Body of pancreas (tissue), 4 donors: ENCODE results near the gene DMKN.

Source experiments
- CTCF ChIP-seq, 7 experiments: fragments of 450-650 bp in 4 of 7; fragments of 200-600 bp in 3 of 7; sonication (generic) in 3 of 7; IDR thresholded peaks; one replicate each; pipeline ENCODE4 v1.5.1; 2016 to 2019; ENCODE audit warnings: antibody characterized with exemption in 7 of 7
- POLR2A ChIP-seq, 3 donors: fragments of 450-650 bp; IDR thresholded peaks; one replicate each; pipeline ENCODE4 v1.6.1; 2016; ENCODE audit warnings: antibody characterized with exemption in 3 of 3, mild to moderate bottlenecking in 2 of 3

GRCh38 chr19:35560271-35560670 is 46.8 kb upstream of the DMKN start:
- TF ChIP-seq POLR2A (IDR thresholded peaks at IDR 0.05): no peak
- no peak for TF ChIP-seq CTCF (IDR thresholded peaks at IDR 0.05)
